GM19240 (cell line): ENCODE measurements around the gene ST6GALNAC3.

Source experiments
- DNase-seq: peaks from one replicate; pipeline ENCODE4 v3.0.0; 2011; ENCODE audit warnings: low spot score; ENCODE audit not compliant: insufficient read length

Gene ST6GALNAC3

DNA sequence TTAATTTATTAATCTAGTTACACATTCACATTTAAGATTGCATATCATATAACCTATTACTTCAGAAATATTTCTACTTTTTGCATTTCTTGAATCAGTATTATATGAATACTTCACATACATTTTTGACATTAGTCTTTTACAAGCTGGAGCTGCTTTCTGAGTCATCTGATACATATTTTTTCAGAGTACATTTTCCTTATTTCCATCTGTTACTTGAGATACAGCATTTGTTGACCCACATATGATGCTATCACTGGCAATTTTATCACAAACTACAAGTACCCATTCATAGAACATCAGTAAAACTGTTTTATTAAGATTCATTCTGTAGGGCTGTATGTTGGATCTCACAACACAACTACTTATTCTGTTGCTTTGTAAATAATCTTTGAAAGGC is 425.6 kb downstream of the ST6GALNAC3 start:
- DNase-seq, result no peak

DNA sequence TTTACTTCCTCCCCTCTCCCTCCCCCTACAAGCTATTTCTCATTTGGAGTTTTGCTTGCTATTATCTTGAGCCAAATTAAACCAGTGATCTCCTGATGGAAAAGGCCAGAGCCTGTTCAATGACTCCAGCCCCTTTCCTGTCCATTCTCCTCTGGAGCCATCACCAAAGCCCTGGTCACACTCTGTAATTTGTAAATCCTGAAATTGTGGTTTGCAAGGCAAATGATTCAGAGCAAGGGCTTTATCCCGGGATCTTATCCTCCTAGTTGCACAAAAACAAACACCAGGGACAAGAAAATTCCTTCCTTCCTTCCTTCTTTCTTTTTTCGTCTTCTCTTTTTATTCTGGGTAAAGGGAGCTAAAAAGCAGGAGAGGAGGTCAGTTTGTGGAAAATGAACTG is 426.6 kb downstream of the ST6GALNAC3 start:
- DNase-seq, result no peak

DNA sequence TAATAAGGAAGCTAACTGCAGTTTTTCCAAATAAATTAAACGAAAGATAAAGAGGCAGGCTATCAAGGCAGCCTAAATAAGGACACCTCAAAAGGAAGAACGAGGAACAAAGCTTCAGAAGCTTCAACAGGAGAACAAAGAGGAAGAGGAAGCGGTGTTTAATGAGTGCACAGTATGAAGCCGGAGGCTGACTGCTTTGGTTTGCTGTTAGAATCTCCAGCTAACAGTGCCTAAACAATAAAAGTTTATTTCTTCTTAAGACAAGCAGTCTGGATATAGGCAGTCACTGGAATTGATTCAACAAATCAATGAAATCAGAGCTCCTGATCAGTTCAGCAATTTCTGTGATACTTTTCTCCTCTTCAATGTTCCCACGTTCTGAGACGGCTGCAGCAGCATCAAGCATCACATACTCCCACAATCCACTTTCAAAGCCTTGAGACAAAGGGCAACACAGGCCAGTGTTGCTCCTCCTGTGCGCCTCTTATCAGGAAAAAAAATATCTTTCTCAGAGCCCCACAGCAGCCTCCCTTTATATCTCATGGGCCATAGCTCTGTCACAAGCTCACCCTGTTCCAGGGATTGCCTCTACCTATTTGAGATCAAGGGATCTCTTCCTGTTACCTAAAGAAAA is 427.2 kb downstream of the ST6GALNAC3 start:
- no peak for DNase-seq

DNA sequence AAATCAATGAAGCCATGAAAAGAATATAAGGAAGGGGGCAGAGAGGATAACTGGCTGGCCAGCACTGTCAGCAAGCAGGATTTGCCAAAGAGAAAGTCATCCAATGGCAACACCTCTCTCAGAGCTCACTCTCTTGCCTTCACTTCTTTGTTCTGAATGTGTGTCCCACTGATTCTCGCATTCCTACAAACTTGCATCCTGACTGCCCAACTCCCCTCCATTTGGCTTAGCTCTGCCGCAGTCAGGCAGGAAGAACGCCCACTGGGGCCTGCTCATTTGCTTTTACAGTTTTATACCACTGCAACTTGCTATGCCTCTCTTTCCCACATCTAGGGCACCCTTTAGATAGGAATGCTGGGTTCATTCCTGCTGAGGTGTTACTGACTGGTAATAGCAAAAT is 428.6 kb downstream of the ST6GALNAC3 start:
- no peak for DNase-seq

DNA sequence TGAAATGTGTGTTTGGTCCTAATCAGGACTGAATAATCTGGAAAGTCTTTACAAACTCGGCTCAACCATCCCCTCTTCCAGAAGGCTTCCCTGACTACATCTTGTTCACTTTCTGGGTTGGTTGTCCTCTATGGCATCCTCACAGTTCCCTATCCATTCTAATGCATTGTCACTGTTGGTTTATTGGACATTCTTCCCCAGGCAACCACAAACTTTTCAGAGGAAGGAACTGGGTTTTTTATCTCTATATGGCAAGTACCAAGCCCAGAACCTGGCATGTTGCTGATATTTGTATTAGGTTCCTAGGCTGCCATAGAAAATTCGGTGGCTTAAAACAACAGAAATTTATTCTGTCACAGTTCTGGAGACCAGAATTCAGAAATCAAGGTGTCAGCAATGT is 429.2 kb downstream of the ST6GALNAC3 start:
- no peak for DNase-seq

DNA sequence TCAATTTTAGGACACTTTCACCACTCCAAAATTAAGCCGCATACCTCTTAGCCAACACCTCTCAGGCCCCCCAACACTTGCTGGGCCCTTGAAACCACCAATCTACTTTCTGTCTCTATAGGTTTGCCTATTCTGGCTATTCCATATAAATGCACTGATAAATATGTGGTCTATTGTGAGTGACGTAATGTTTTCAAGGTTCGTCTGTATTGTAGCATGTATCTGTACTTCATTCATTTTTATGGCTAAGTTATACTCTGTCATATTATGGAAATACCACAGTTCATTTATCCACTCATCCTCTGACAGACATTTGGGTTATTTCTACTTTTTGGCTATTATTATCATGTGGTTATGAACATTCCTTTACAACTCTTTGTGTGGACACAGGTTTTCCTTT is 432.8 kb downstream of the ST6GALNAC3 start:
- DNase-seq, result no peak

DNA sequence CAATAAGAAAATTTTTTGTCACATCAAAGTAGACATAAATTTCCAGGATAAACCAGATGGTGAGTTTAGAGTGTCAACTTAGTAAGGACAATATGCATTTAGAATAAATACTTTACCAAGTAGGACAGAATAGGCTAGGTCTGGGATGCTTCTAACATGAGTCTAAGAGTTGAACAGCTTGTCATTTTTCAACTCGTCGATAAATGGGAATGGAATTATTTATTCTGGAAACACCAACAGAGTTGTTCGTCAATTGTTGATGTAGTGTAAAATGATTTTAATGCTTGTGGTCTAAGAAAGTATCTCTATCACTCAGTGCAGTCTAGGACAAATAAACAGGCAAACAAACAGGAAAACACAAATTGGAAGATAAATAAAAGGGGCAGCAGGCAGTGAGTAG is 434.3 kb downstream of the ST6GALNAC3 start:
- no peak for DNase-seq

DNA sequence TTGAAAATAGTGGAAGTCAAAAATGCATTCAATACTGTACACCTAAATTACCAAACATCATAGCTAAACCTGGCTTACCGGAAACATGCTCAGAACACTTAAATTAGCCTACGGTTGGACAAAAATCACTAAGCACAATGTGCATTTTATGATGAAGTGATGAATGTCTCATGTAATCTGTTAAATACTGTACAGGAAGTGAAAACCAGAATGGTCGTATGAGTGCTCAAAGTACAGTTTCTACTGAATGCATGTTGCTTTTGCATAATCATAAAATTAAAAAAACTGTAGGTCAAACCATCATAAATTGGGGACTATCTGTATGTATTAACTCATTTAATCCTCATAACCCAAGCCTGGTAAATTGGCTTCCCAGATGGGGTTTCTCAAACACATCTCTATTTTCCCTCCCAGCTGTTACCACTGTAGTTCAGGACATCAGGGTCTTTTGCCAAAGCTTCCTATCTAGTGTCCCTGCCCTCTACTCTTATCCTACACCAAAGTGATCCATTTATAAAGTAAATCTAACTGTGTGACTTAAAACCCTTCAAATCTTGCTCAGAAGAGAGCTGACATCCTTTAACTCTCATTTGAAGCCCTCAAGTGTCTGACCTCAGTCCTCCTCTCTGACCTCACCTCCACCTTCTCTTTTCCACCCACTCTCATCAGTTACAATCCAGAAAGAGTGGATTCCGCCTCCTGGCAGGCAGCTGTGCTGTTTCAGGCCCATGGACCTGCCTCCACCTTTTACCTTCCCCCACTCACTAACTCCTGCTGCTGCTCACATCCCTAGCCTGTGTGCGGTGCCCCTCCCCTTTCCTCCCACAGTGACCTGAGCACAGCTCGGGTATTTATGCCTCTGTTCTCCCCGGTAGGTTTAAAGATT is 436.4 kb downstream of the ST6GALNAC3 start:
- DNase-seq, result no peak

DNA sequence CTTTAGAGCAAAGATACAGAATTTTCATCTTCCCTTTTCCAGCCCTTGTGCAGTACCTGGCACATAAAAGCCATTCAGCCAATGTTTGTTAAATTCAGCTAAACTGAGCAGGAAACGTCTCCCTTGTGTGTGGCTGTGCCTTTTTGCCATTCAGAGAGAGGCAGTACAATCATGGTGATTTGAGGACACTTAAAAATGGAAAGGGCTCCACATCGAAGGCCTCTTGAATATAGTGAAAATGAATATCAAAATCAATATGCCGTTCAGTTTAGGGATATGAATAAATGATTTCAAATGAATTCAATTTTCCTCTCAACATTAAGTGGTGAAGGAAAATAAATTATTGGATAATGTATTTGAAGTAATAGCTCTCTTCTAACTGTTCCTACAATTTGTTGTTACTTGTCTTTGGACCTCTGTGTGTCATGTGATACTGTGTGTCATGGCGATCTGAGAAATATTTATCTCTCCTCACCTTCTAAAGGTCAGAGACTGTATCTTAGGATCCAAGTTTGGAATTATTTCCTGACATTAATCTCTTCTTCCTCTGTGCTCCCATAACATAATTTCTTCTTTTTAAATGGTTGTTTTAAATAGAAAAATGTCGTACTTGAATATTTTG is 437.1 kb downstream of the ST6GALNAC3 start:
- no peak for DNase-seq

DNA sequence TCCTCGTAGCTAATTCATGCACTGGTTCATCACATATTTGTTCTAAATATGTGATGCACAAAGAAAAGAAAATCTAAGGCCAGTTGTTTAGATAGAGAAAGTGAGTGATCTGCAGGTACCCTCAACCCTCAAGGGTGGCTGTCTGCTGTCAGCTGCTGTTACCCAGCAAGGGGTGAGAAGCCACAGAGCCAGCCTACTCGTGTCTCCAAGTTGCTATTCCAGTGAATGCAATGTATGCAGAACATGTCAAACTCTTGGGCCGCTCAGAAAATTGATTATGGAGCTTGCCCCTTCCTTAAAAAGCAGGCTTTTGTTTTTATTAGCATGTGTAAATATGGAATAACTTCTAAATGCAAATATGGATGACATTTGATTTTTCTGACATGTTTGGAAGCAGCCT is 456.4 kb downstream of the ST6GALNAC3 start:
- DNase-seq, result no peak

DNA sequence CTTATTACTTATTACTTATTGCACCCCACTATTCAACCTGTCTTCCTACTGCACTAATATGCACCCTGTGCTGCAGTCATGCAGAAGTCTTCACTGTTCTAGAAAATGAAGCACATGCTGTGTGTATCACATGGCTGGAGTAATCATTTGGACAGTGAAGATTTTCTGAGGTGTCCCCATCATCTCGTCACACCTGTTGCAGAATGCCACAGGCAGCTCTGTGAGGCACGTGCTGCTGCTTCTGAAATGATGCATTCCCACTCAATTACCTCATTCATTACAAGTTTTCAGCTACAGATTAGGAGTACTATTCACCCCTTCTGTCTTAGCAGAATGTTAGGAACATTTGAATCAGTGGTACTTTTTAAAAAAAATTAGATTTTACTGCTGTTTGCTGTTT is 467.1 kb downstream of the ST6GALNAC3 start:
- no peak for DNase-seq

DNA sequence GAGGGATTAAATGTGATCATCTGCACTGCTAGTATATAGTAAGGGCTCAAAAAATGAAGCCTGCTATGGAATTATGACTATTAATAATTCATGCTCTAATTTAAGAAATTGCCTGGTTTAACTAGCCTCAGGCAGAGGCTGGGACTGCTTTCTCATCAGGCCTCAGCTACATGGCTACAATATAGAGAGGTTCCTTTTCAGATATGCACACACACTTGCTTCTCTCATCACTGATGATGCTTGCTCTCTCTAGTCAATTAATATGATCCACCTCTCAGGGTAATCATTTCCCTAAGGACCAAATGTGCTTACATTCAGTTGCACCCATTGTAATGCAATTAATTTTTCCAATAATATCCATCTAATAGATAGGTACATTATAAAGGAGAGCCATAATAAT is 467.8 kb downstream of the ST6GALNAC3 start:
- no peak for DNase-seq

DNA sequence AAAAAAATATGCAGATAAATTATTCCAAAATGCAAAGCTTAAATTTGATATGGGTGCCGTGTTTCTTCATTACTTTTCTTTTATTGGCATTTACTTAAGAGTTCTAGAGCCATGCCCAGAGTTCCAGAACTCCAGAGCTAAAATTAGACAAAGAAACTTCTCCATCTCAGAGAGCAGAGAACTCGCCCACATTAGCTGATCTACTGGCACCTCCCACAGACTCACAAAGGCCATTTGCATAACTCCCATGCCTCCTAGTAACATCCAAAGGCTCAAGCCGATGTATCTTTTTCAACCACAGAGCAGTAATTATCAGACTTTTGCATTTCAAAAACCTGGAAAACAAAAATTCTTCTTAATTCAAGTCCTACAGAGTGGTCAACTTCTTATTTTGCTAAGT is 468.9 kb downstream of the ST6GALNAC3 start:
- no peak for DNase-seq

DNA sequence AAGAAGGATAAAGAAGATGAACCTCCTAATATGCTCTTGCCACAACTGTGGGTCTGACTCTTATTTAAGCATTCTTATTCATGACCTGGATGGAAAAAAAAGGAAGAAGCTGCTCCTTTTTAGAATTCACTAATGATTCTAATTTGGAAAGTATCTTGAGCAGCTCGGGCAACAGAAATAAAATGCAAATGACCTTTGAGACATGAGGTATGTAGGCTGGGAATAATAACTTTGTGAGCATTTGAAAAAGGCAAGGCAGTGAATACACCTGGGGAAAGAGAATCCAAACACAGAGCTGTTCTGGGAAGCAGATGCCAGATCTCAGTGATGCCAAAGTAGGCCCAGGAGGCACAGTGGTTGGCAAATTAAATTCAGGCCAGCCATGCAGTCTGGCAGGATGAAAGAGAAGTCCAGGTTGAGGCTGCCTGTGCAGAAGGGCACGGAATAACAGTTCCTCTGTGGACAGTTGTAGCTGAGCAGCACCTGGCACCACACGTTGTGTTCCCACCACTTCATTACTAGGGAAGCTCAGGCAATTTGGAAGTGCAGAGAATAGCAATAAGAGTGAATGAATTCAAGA is 471.9 kb downstream of the ST6GALNAC3 start:
- DNase-seq, result no peak

DNA sequence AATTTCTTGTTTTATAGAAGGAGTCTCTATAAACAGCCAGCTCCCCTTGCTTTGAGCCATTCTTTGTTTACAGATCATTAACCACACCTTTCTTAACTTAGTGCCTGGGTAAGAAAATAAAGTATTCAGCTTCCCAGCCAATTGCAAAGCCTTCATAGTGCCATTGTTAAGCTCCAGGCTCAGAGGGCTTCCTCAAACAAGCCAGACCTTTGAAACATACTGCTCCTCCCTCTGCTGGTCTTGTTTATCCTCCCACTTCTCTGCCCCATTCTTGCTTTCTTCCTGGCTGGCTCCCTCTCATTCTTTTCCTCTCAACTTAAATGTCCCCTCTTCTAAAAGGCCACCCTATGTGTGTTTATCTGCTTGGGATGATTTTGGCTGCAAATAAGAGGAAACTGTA is 473.4 kb downstream of the ST6GALNAC3 start:
- DNase-seq, result no peak

DNA sequence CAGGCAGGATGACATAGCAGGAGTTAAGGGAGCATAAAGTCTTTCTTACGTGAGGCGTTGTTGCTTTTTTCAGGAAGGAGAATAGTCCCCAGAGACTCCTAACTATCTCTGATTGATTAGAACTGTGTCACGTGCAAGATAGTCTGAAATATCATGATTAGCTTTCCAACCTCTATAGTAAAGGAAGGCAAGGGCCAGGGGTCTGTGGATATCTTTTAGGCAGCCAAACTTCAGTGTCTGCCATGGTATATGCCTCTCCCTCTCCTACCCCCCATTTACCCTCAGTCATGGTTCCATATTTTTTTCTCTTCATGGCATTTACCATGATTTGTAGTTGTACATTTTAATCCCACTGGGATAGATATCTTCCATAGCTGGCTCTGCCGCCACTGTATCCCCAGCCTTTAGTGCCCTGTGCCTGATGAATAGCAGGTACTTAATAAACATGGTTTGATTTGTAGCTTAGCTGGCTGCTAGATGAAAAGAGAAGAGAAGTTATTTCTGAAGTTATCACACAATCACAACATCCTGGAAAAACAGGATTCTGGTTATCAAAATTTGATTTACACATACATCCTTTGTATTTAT is 474.1 kb downstream of the ST6GALNAC3 start:
- no peak for DNase-seq

DNA sequence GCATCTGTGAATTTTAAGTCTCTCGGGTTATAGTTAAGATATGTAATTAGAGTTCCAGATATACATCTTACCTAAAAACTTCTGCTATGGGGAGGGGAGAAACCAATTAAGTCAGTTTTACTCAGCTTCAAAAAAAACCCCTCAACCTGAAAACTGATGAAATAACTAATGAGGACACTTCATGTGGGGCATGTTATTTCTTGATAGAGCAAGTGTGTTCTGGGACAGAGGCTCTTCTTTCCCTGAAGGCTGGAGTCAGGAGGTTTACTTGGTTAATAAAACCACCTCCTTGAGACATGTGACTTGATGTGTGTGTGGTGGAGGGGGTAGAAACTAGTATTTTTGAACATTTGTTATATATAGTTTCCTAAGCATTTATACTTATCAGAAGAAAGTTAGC is 479.7 kb downstream of the ST6GALNAC3 start:
- no peak for DNase-seq

DNA sequence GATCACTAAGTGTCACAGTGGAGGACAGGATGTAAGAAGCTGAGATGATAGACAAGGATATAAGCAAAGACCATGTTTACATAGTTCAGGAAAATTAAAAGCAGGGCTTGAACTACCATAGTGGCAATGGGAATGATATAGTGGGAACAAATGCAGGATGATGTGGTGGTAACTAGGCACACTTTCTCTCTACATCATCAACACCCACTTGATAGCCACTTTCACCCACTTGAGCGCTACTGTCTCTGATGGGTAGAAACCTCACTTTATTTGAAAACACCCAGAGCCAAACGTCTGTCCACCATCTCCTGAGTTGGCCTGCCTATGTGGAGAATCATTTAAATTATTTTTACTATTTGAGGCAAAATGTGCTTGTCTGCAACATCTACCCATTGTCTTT is 487.7 kb downstream of the ST6GALNAC3 start:
- DNase-seq, result no peak

DNA sequence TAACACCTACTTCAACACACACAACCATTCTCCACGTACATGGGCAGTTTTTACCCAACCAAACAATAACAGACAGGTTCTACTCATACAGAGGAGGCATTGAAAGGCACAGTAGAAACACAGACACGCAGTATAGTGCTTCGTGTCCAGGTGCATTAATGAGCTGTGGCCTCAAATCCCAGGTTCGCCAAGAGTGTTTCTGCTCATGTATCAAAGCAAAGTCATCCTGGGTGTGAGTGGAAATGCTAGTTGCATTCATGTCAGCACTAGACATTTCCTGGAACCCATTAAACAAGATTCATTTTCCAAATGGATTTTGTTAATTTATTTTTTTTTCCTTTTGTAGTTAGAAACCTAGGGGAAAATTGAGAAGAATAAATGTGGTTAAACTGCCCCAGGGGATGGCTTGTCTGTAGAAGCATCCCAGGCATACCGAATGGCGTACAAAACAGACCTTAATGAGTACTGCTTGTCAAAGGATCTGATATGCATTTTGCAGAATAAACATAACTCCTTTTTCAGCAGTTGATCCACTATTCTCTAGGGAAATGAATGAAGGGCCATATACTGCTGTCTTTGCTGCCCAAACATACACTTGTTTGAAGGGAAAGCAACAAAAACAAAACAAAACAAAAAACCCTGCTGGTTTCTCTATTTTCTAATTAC is 494.2 kb downstream of the ST6GALNAC3 start:
- DNase-seq, result no peak

DNA sequence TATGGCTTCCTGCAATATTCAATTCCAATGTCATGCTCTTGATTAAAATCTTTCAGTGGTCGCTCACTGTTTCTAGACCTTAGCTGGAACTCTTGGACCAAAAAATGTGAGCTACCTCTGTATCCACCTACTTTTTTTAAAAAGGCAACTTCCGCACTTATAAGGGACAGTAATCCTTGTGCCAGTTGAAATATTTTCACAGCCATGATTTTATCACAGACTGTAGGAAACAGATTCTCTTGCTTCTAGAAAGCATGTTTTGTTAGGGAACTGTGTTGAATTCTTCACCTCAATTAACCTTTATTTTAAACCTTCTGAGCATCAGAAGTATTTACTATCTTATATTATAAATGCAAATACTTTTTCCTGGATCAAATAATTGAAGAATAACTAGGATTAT is 496.7 kb downstream of the ST6GALNAC3 start:
- no peak for DNase-seq

DNA sequence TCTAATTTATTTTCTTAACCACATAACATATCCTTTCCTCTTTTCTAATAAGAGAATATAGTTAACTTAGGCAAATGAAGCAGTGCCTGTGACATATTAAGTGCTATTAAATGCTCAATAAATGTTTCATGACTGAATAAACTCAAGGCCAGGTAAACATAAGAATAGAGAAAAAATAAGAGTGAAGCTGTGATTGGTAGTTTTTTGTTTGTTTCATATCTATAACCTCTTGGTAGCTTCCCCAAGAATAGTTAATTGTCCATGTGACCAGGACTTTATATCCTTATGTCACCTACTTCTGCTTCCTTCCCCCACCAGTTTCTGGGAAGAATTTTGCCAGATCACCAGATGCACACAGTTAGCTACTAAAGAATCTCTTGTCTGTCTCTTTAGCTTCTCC is 497.7 kb downstream of the ST6GALNAC3 start:
- no peak for DNase-seq
